ENCODE data around the gene MTARC2. TPM values are rescaled to one million over a fixed set of nuclear protein-coding genes. Genes with fewer than 3 reads are reported as not detected.

MTARC2 gene
- polyA plus RNA-seq, 1 donor from 2014 or later, result not detected

DNA sequence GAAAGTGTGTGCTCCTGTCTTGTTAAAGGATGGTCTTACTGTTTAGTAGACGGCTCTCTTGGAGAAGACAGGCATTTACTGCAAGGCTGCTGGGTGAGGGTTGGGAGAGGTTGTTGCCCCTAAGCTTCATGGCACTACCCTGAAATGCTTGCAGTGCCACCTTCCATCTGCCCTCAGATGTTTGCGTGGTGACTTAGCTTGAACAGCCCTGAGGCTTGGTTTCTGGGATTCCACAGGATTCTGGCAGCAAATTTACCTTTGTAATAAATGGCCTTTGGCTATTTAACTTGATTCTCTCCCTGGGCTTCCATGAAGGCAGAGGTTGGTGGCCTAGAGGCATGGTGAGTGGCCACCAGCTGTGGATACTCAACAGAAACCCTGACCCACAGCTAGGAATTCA lies 50.2 kb downstream of the MTARC2 start:
- Histone ChIP-seq H3F3A (ENCODE audit: insufficient read depth, low read length, poor library complexity, severe bottlenecking) (no peaks in the 10 kb centered on the region), H3K9me3 (ENCODE audit: low read length) (no peaks in the 10 kb centered on the region), H3K9me2 (ENCODE audit: insufficient read depth, low read length) (no peaks in the 10 kb centered on the region), H3K27me3 (ENCODE audit: insufficient read depth, low read depth, low read length) (no peaks in the 10 kb centered on the region), H3K27ac (ENCODE audit: low read length) (no peak overlapping the region), H3K79me2 (replicated peaks; ENCODE audit: insufficient read depth, low read length) (no peaks in the 10 kb centered on the region), H2AFZ (ENCODE audit: low read depth, low read length) (no peak overlapping the region), H3K4me3 (ENCODE audit: low read length) (no peak overlapping the region), H3K4me2 (ENCODE audit: low read length) (no peak overlapping the region), H3K36me3 (ENCODE audit: insufficient read depth, low read length) (no peaks in the 10 kb centered on the region), H4K20me1 (ENCODE audit: insufficient read depth) (no peaks in the 10 kb centered on the region), H3K9ac (ENCODE audit: low read length) (no peak overlapping the region)
- TF ChIP-seq POLR2AphosphoS5 (IDR thresholded peaks at IDR 0.05) (no peak), EP300 (conservative IDR thresholded peaks at IDR 0.05; ENCODE audit: poor library complexity, severe bottlenecking) (no peak), RAD21 (conservative IDR thresholded peaks at IDR 0.05) (no peak), MXI1 (conservative IDR thresholded peaks at IDR 0.05; ENCODE audit: poor library complexity, severe bottlenecking) (no peak)
- TF ChIP-seq, protein P1, sequence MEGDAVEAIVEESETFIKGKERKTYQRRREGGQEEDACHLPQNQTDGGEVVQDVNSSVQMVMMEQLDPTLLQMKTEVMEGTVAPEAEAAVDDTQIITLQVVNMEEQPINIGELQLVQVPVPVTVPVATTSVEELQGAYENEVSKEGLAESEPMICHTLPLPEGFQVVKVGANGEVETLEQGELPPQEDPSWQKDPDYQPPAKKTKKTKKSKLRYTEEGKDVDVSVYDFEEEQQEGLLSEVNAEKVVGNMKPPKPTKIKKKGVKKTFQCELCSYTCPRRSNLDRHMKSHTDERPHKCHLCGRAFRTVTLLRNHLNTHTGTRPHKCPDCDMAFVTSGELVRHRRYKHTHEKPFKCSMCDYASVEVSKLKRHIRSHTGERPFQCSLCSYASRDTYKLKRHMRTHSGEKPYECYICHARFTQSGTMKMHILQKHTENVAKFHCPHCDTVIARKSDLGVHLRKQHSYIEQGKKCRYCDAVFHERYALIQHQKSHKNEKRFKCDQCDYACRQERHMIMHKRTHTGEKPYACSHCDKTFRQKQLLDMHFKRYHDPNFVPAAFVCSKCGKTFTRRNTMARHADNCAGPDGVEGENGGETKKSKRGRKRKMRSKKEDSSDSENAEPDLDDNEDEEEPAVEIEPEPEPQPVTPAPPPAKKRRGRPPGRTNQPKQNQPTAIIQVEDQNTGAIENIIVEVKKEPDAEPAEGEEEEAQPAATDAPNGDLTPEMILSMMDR (IDR thresholded peaks at IDR 0.05; ENCODE audit: poor library complexity, severe bottlenecking), result no peak
- TF ChIP-seq, protein P2, sequence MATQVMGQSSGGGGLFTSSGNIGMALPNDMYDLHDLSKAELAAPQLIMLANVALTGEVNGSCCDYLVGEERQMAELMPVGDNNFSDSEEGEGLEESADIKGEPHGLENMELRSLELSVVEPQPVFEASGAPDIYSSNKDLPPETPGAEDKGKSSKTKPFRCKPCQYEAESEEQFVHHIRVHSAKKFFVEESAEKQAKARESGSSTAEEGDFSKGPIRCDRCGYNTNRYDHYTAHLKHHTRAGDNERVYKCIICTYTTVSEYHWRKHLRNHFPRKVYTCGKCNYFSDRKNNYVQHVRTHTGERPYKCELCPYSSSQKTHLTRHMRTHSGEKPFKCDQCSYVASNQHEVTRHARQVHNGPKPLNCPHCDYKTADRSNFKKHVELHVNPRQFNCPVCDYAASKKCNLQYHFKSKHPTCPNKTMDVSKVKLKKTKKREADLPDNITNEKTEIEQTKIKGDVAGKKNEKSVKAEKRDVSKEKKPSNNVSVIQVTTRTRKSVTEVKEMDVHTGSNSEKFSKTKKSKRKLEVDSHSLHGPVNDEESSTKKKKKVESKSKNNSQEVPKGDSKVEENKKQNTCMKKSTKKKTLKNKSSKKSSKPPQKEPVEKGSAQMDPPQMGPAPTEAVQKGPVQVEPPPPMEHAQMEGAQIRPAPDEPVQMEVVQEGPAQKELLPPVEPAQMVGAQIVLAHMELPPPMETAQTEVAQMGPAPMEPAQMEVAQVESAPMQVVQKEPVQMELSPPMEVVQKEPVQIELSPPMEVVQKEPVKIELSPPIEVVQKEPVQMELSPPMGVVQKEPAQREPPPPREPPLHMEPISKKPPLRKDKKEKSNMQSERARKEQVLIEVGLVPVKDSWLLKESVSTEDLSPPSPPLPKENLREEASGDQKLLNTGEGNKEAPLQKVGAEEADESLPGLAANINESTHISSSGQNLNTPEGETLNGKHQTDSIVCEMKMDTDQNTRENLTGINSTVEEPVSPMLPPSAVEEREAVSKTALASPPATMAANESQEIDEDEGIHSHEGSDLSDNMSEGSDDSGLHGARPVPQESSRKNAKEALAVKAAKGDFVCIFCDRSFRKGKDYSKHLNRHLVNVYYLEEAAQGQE (IDR thresholded peaks at IDR 0.05; ENCODE audit: borderline replicate concordance), result no peak

DNA sequence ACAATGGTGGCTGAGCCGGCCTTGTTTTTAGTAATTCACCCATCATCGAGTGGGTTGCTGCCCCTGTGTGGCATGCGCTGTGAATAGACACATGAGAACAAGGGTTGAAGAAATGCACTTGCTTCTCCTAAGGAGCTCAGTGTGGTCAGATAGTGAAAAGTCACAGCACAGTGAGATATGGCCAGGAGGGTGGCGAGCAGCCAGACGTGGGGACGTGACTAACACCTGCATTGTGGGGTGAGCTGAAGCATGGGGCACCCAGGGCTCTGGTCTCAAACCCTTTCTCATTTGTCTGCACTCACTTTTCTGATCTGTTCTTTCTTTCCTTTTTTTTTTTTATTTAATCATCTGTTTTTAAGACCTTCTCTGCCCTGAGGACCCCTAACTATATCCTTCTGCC lies 52.1 kb downstream of the MTARC2 start:
- no peak overlapping the region for H3K4me3 ChIP-seq (ENCODE audit: low read length)
- H3K9ac ChIP-seq (ENCODE audit: low read length), result no peak overlapping the region
- H3F3A ChIP-seq (ENCODE audit: insufficient read depth, low read length, poor library complexity, severe bottlenecking), result no peaks in the 10 kb centered on the region
- H3K27me3 ChIP-seq (ENCODE audit: insufficient read depth, low read depth, low read length), result no peaks in the 10 kb centered on the region
- no peaks in the 10 kb centered on the region for H3K36me3 ChIP-seq (ENCODE audit: insufficient read depth, low read length)
- H4K20me1 ChIP-seq (ENCODE audit: insufficient read depth), result no peaks in the 10 kb centered on the region
- H2AFZ ChIP-seq (ENCODE audit: low read depth, low read length), result no peak overlapping the region
- TF ChIP-seq, protein P1 (IDR thresholded peaks at IDR 0.05; ENCODE audit: poor library complexity, severe bottlenecking), result no peak
- TF ChIP-seq SMC3 (conservative IDR thresholded peaks at IDR 0.05; ENCODE audit: poor library complexity) (no peak), TAF1 (IDR thresholded peaks at IDR 0.05; ENCODE audit: low read depth) (no peak), EP300 (conservative IDR thresholded peaks at IDR 0.05; ENCODE audit: poor library complexity, severe bottlenecking) (no peak), EZH2 (IDR thresholded peaks at IDR 0.05; ENCODE audit: borderline replicate concordance, insufficient read depth, low read length, poor library complexity, severe bottlenecking) (no peak), POLR2AphosphoS5 (IDR thresholded peaks at IDR 0.05) (no peak), MXI1 (conservative IDR thresholded peaks at IDR 0.05; ENCODE audit: poor library complexity, severe bottlenecking) (no peak), RAD21 (conservative IDR thresholded peaks at IDR 0.05) (no peak)
- TF ChIP-seq, protein P2 (IDR thresholded peaks at IDR 0.05; ENCODE audit: borderline replicate concordance), result no peak
- H3K4me2 ChIP-seq (ENCODE audit: low read length), result no peak overlapping the region
- no peak overlapping the region for H3K27ac ChIP-seq (ENCODE audit: low read length)
- no peaks in the 10 kb centered on the region for H3K9me2 ChIP-seq (ENCODE audit: insufficient read depth, low read length)
- no peaks in the 10 kb centered on the region for H3K79me2 ChIP-seq (replicated peaks; ENCODE audit: insufficient read depth, low read length)
- no peaks in the 10 kb centered on the region for H3K9me3 ChIP-seq (ENCODE audit: low read length)
